Right ventricle myocardium inferior (tissue), 1 donor: Measurements from ENCODE around the gene SLC51B. TPM values are rescaled to one million over a fixed set of nuclear protein-coding genes. Genes with fewer than 3 reads are reported as not detected.
"Not testable (repeated sequence)": the region's sequence is repeated elsewhere in the genome, so short reads cannot be mapped to it uniquely, and the experiment has no call there.

Source experiments
- ATAC-seq: fragments of 200-7000 bp; cut with Tn5 transposase; one replicate; pipeline ENCODE4 v1.9.1; 2020; ENCODE audit warnings: mild to moderate bottlenecking, moderate library complexity
- DNase-seq: peaks from one replicate; pipeline ENCODE4 v3.0.0; 2021; ENCODE audit errors: missing footprints
- intact Hi-C: fragments of 100-400 bp; cut with DNase I; formaldehyde crosslinking; loops from one replicate; pipeline ENCODE4 v1.11.0; 2022
- total RNA-seq: library from RNA; stranded (reverse); fragmentation: NEBNext Ultra II Directional; extraction: Animal tissue kit (Norgen Biotek cat#: 25700); gene quantifications from one replicate; pipeline ENCODE4 v1.2.1, GENCODE V29; 2021
- donor health status: DM: no; HTN: yes; CAD: no; lungs with severe emphysema.

Gene SLC51B
- total RNA-seq, 1 donor from 2014 or later = not detected

- DNase-seq (no peak), ATAC-seq (no peak)
- intact Hi-C loops = no loop called here
Measured at GRCh38 chr15:65038428-65038827, 6.8 kb upstream of the SLC51B start.

DNA sequence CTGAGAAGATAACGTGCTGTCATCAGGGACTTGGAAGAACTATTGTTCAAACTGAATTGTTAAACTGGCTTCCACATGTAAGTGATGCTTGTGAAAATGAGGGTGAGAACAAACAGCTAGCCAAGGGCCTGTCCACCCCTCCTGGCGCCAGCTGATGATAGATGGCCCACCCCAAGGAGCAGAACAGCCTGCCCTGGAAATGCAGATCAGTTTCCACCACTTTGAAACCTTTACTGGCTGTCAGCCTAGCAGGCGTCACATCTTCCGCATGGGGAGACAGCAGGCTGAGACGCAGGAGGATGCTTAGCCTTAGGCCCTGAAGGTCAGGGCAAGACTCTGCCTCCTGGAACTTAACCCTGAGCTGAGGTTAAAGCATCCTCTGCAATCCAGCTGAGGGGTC, 6.4 kb upstream of the SLC51B start:
- intact Hi-C loops = no loop called here
- DNase-seq = no peak
- ATAC-seq = no peak

- no peak for DNase-seq
- intact Hi-C loops = no loop called here
- no peak for ATAC-seq
Measured at GRCh38 chr15:65040461-65040860, 4.7 kb upstream of the SLC51B start.

DNA sequence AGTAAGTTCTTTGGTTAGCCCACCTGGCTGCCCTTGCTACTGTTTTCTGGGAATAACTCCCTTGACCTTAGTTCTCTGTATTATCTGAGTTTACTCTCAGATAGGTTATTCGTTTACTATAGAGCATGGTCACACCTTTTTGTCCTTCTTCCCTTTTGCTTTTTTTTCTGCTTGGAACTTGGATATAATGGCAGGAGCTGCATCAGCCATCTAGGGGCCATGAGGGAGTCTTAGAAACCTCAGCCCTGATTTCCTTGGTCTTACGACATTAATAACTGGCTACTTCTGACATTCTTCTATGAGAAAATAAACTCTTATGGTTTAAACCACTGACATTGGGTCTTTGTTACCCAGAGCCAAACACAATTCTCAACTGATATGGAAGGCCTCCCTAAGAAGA, 3.4 kb upstream of the SLC51B start:
- intact Hi-C loops = no loop called here
- DNase-seq = no peak

DNA sequence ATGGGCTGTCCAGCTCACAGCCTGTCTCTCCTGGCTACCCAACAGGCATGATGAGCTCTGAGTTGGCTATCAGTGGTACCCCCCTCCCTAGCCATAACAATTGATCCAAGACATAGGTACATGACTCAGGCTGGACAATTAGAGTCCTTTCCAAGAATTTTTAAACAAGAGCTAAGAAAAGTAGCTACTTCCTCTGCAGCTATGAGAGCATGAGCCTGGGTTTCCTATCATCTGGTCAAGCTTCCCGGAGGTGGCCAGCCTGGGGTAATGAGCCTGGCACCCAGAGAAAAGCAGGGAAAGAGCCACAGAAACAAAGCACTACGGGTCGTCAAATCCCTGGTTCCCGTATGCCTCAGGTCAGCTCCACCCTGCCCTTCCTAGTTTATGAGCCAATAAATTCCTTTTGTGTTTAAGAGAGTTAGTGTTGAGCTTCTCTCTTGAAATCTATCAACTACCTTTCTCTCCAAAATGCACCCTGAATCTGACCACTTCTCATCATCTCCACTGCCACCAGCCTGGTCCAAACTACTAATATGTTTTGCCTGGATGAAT, 2.3 kb upstream of the SLC51B start:
- intact Hi-C loops = no loop called here
- ATAC-seq (no peak), DNase-seq (no peak)

More for the DNA sequence above, 3.4 kb upstream of the SLC51B start:
- ATAC-seq = no peak

GRCh38 chr15:65044218-65044617, 969 bp upstream of the SLC51B start:
- intact Hi-C loops, DNase-seq, ATAC-seq: not testable (repeated sequence)

DNA sequence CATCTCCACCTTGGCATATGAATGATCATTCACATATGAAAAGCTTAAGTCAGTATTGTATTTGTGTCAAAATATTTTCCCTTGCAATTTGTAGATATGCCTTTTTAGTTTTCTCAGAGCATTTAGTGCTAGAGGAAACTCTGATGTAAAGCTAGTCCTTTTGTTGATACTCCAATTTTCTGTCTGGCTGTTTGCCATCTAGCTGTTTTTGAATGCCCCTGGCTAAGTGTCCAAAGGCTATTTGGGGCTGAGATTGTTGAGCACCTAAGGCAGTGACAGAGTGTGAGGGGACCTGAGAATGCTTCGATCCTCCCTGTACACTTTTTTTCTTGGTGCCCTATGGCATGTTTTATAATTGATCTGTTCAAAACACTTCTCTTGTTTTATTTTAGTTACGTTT, 3.1 kb downstream of the SLC51B start:
- intact Hi-C loops = no loop called here
- ATAC-seq (no peak), DNase-seq (no peak)

- DNase-seq = peak; percentile 94
- peak; percentile 87 for ATAC-seq
- intact Hi-C loops = no loop called here
Measured at GRCh38 chr15:65049418-65049840, 4.2 kb downstream of the SLC51B start.

- ATAC-seq = no peak
- DNase-seq = no peak
- intact Hi-C loops = no loop called here
Measured at GRCh38 chr15:65050270-65050669, 5.1 kb downstream of the SLC51B start.

DNA sequence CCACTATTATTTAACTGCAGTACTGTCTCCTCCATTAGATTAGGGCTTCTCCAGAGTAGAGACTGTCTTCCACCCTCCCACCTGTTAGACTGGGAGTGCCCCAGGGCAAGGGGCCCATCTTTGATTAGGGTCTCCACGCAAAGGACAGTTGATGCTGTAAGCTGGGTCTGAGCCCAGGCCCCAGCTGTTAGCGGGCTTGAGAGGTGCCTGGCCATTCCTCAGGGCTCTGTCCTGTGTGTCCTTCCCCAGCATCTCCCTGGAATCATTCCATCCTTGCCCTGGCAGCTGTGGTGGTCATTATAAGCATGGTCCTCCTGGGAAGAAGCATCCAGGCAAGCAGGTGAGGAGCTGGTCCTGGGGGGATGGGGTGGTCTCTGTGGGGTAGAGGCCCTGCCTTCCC, 6.1 kb downstream of the SLC51B start:
- ATAC-seq (no peak), DNase-seq (no peak)
- intact Hi-C loops = no loop called here

DNA sequence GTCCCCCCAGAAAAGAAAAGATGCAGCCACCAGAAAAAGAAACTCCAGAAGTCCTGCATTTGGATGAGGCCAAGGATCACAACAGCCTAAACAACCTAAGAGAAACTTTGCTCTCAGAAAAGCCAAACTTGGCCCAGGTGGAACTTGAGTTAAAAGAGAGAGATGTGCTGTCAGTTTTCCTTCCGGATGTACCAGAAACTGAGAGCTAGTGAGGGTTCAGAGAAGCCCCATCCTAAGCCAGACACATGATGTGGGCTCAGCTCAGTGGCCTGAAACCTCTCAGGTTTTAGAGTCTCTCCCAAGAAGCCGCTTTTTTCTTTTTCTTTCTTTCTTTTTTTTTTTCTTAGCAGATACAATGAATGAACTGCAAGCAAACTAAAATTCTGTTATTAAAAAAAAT, 7.8 kb downstream of the SLC51B start:
- DNase-seq (no peak), ATAC-seq (no peak)
- intact Hi-C loops = no loop called here

DNA sequence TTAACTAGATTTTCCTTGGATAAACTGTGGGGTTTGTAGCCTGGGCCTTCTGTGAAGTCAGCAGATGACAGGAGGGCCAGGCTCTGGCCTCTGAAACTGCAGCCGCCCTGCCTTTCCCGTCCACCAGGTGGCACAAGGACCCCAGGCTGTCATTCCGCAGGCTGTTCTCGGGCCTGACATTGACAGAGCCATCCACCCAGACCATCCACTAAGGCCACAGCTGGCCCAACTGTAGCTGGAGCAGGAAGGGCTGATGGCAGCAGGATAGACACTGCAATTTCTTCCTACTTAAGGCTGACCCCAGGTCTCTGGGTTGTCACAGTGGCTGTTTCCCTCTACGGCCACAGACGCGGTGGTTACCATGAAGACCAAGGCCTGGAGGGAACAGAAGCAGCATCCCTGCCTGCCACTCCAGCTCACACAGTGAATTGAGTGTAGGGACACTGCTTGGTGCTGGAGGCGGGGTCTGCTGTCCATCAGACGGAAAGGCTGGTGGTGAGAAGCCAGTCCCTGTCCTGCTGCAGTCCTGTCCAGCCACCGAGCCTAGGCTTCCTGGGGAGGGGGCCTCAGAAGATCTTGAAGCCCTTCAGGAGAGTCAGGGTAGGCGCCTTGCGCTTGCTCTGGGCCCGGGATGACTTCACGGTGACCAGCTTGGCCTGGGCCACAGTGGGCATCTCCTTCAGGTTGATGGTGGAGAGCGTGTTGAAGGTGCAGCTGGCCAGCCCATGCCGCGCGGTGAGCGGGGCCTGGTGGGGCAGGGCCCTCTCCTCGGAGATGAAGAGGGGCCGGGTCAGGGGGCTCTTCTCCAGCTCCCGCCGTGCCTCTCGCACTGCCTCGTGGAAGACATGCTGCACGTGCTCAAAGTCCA, 9.4 kb downstream of the SLC51B start:
- intact Hi-C loops = loop anchor here (1.0 to 2.0 kb wide), 2 partner anchors 24 to 47 kb away; no protein-coding TSS in a partner anchor
- DNase-seq = peak; percentile 86
- ATAC-seq = peak; percentile 80

DNA sequence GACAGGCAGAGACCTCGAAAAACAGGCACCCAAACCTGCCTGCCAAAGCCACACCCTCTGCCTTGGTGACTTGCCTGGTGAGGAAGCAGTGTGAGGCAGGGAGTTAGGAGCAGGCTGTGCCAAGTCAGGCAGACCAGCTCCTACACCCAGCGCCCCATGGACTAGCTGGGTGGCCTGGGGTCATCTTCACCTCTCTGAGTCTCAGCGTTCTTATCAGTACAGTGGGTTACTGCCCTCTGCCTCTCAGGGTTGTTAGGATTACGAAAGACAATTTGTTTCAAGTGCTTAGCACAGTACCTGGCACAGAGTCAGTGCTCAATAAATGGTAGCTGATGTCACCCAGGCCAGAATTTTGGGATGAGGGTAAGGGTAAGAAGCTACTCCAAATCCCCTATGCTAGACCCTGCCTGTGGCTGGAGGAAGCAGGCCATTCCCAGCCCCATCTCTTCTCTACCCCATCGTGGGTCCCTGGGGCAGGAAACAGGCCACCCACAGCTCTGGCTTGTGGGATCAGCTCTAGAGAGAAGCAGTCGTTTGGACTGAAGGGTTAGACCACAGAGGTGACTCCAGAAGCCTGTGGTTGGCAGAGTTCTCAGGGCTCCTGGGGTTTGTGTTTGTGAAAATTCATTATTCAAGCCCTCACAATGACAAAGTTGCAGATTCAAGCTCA, 10.1 kb downstream of the SLC51B start:
- ATAC-seq (peak; percentile 62), DNase-seq (no peak)
- intact Hi-C loops = loop anchor here (2.0 kb wide), 1 partner anchor 23 kb away; no protein-coding TSS in a partner anchor

- ATAC-seq (no peak), DNase-seq (no peak)
- intact Hi-C loops = no loop called here
Measured at GRCh38 chr15:65056106-65056505, 10.9 kb downstream of the SLC51B start.

GRCh38 chr15:65056868-65057548, 11.8 kb downstream of the SLC51B start:
- DNase-seq (no peak), ATAC-seq (no peak)
- intact Hi-C loops = no loop called here

GRCh38 chr15:65057549-65057940, 12.4 kb downstream of the SLC51B start:
- DNase-seq = no peak
- ATAC-seq = no peak
- intact Hi-C loops = no loop called here

DNA sequence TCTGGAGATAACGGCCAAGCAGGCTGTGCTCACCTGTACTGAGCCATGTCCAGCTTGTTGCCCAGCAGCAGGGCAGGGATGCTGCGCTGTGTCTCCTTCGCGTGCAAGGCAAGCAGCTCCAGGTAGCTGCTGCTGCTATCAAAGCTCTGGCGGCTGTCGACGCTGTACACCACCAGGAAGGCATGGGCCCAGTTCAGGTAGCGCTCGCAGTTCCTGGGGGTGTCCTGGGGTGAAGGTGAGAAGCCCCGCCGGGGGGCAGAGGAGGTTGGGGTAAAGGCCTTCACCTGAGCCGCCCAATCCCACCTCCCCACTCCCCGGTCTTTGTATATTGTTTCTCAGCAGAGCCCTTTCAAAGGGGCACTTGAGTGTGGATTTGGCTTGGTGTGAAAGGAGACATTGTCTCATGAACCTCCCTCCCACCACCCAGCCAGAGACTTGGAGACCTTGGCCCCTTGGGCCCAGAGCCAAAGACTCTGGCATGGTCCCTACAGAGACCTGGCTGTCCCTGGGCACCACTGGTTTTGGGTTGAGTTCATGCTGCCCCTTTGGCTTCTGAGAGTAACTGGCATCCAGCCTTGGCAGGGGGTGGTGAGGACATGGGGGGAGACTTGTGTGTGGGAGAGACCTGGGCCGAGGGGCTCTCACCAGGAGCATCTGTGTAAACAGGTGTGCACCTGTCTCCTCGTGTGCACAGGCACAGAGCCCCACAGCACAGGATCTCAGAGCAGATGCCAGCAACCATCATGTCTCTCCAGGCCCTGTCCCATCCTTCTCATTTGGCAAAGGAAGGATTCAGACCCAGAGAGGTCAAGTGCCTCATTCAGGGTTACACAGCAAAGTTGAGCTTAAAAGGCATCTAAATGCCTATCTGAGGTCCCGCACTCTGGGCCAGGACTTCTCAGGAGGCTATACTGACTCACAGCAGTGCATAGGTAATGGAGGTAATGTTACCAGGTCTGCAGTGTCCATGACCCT, 13.5 kb downstream of the SLC51B start:
- ATAC-seq (no peak), DNase-seq (no peak)
- intact Hi-C loops = no loop called here

GRCh38 chr15:65059369-65059750, 14.2 kb downstream of the SLC51B start:
- ATAC-seq = no peak
- intact Hi-C loops = no loop called here
- DNase-seq = no peak
